Dendritic cell treated with granulocyte-macrophage colony-stimulating factor and Interleukin-4, amounts not matched to agents 40 ng/mL and 50 ng/mL, for 4 days (primary cell): ENCODE results near the gene DOCK9.

ENCODE experiments used
- H3K27ac Mint-ChIP-seq: one replicate; pipeline ENCODE4 v1.8.0; 2022; ENCODE audit warnings: mild to moderate bottlenecking, mixed read lengths
- H3K27me3 Mint-ChIP-seq: one replicate; pipeline ENCODE4 v1.8.0; 2022; ENCODE audit warnings: mild to moderate bottlenecking, mixed read lengths
- H3K36me3 Mint-ChIP-seq: one replicate; pipeline ENCODE4 v1.8.0; 2022; ENCODE audit warnings: low read depth, mixed read lengths
- H3K4me1 Mint-ChIP-seq: one replicate; pipeline ENCODE4 v1.8.0; 2022; ENCODE audit warnings: low read depth, mixed read lengths
- H3K4me3 Mint-ChIP-seq: one replicate; pipeline ENCODE4 v1.8.0; 2022; ENCODE audit warnings: mild to moderate bottlenecking, moderate library complexity, mixed read lengths
- H3K9me3 Mint-ChIP-seq: one replicate; pipeline ENCODE4 v1.8.0; 2022; ENCODE audit warnings: mixed read lengths
- intact Hi-C: fragments of 100-400 bp; cut with micrococcal nuclease; formaldehyde crosslinking; loops from one replicate; pipeline ENCODE4 v1.15.0; 2022

DOCK9 gene

GRCh38 chr13:98941126-98941525 is 36.7 kb downstream of the DOCK9 start:
- H3K27ac Mint-ChIP-seq: no peak overlapping the region
- H3K36me3 Mint-ChIP-seq: no peaks in the 10 kb centered on the region
- no peaks in the 10 kb centered on the region for H3K9me3 Mint-ChIP-seq
- intact Hi-C loops: no loop called here
- H3K27me3 Mint-ChIP-seq: peaks cover 9% of the 10 kb centered on the region
- no peak overlapping the region for H3K4me3 Mint-ChIP-seq
- no peaks in the 10 kb centered on the region for H3K4me1 Mint-ChIP-seq

GRCh38 chr13:98940325-98941001 is 37.4 kb downstream of the DOCK9 start:
- Mint-ChIP-seq H3K4me1 (no peaks in the 10 kb centered on the region), H3K27me3 (peaks cover 5% of the 10 kb centered on the region), H3K27ac (no peak overlapping the region), H3K36me3 (no peaks in the 10 kb centered on the region), H3K9me3 (no peaks in the 10 kb centered on the region), H3K4me3 (no peak overlapping the region)
- intact Hi-C loops: no loop called here

- Mint-ChIP-seq H3K36me3 (no peaks in the 10 kb centered on the region), H3K27me3 (peaks cover 5% of the 10 kb centered on the region), H3K27ac (no peak overlapping the region), H3K4me3 (no peak overlapping the region), H3K4me1 (no peaks in the 10 kb centered on the region), H3K9me3 (peaks cover 6% of the 10 kb centered on the region)
- intact Hi-C loops: no loop called here
These were observed 38.1 kb downstream of the DOCK9 start for GRCh38 chr13:98939660-98940191.

- H3K36me3 Mint-ChIP-seq: no peaks in the 10 kb centered on the region
- H3K4me1 Mint-ChIP-seq: no peaks in the 10 kb centered on the region
- intact Hi-C loops: no loop called here
- peaks cover 5% of the 10 kb centered on the region for H3K27me3 Mint-ChIP-seq
- peaks cover 13% of the 10 kb centered on the region for H3K9me3 Mint-ChIP-seq
- no peak overlapping the region for H3K4me3 Mint-ChIP-seq
- H3K27ac Mint-ChIP-seq: no peak overlapping the region
These were observed 39.1 kb downstream of the DOCK9 start for GRCh38 chr13:98938801-98939200.

- Mint-ChIP-seq H3K4me3 (no peak overlapping the region), H3K4me1 (no peaks in the 10 kb centered on the region), H3K27ac (no peak overlapping the region)
These were observed 39.9 kb downstream of the DOCK9 start for GRCh38 chr13:98937911-98938381.

GRCh38 chr13:98934243-98934642 is 43.6 kb downstream of the DOCK9 start:
- H3K4me1 Mint-ChIP-seq: no peaks in the 10 kb centered on the region
- intact Hi-C loops: no loop called here
- H3K36me3 Mint-ChIP-seq: no peaks in the 10 kb centered on the region
- H3K9me3 Mint-ChIP-seq: peaks cover 17% of the 10 kb centered on the region
- no peak overlapping the region for H3K4me3 Mint-ChIP-seq
- peaks cover 6% of the 10 kb centered on the region for H3K27me3 Mint-ChIP-seq
- H3K27ac Mint-ChIP-seq: no peak overlapping the region

More at GRCh38 chr13:98937911-98938381, 39.9 kb downstream of the DOCK9 start:
- no peaks in the 10 kb centered on the region for H3K36me3 Mint-ChIP-seq
- peaks cover 5% of the 10 kb centered on the region for H3K27me3 Mint-ChIP-seq
- H3K9me3 Mint-ChIP-seq: peaks cover 17% of the 10 kb centered on the region
- intact Hi-C loops: no loop called here

GRCh38 chr13:98930151-98930591 is 47.7 kb downstream of the DOCK9 start:
- H3K9me3 Mint-ChIP-seq: peaks cover 16% of the 10 kb centered on the region
- H3K27ac Mint-ChIP-seq: no peak overlapping the region
- intact Hi-C loops: no loop called here
- H3K4me3 Mint-ChIP-seq: no peak overlapping the region
- no peaks in the 10 kb centered on the region for H3K4me1 Mint-ChIP-seq
- H3K27me3 Mint-ChIP-seq: peaks cover 6% of the 10 kb centered on the region
- H3K36me3 Mint-ChIP-seq: no peaks in the 10 kb centered on the region

GRCh38 chr13:98927951-98928927 is 49.6 kb downstream of the DOCK9 start:
- no peaks in the 10 kb centered on the region for H3K9me3 Mint-ChIP-seq
- intact Hi-C loops: no loop called here
- H3K4me1 Mint-ChIP-seq: no peaks in the 10 kb centered on the region
- no peaks in the 10 kb centered on the region for H3K36me3 Mint-ChIP-seq
- peaks cover 4% of the 10 kb centered on the region for H3K27me3 Mint-ChIP-seq
- no peak overlapping the region for H3K4me3 Mint-ChIP-seq
- H3K27ac Mint-ChIP-seq: no peak overlapping the region

- no peaks in the 10 kb centered on the region for H3K4me1 Mint-ChIP-seq
- intact Hi-C loops: no loop called here
- no peak overlapping the region for H3K27ac Mint-ChIP-seq
These were observed 51.9 kb downstream of the DOCK9 start for GRCh38 chr13:98925949-98926348.

GRCh38 chr13:98923641-98924397 is 54.0 kb downstream of the DOCK9 start:
- no peak overlapping the region for H3K27ac Mint-ChIP-seq
- H3K27me3 Mint-ChIP-seq: peaks cover 5% of the 10 kb centered on the region
- no peak overlapping the region for H3K4me3 Mint-ChIP-seq
- intact Hi-C loops: no loop called here
- no peaks in the 10 kb centered on the region for H3K9me3 Mint-ChIP-seq
- H3K4me1 Mint-ChIP-seq: peaks cover 7% of the 10 kb centered on the region
- no peaks in the 10 kb centered on the region for H3K36me3 Mint-ChIP-seq

More at GRCh38 chr13:98925949-98926348, 51.9 kb downstream of the DOCK9 start:
- Mint-ChIP-seq H3K9me3 (no peaks in the 10 kb centered on the region), H3K27me3 (peaks cover 7% of the 10 kb centered on the region), H3K4me3 (no peak overlapping the region), H3K36me3 (no peaks in the 10 kb centered on the region)

GRCh38 chr13:98922306-98922705 is 55.6 kb downstream of the DOCK9 start:
- Mint-ChIP-seq H3K27ac (no peak overlapping the region), H3K4me3 (no peak overlapping the region), H3K36me3 (no peaks in the 10 kb centered on the region), H3K4me1 (peaks cover 11% of the 10 kb centered on the region), H3K9me3 (no peaks in the 10 kb centered on the region), H3K27me3 (peaks cover 5% of the 10 kb centered on the region)
- intact Hi-C loops: no loop called here

GRCh38 chr13:98921786-98922185 is 56.1 kb downstream of the DOCK9 start:
- Mint-ChIP-seq H3K27me3 (peaks cover 5% of the 10 kb centered on the region), H3K36me3 (no peaks in the 10 kb centered on the region), H3K4me3 (no peak overlapping the region), H3K4me1 (peaks cover 11% of the 10 kb centered on the region), H3K9me3 (no peaks in the 10 kb centered on the region), H3K27ac (no peak overlapping the region)
- intact Hi-C loops: no loop called here

- no peaks in the 10 kb centered on the region for H3K9me3 Mint-ChIP-seq
- peaks cover 11% of the 10 kb centered on the region for H3K4me1 Mint-ChIP-seq
- H3K27ac Mint-ChIP-seq: no peak overlapping the region
- H3K27me3 Mint-ChIP-seq: peaks cover 5% of the 10 kb centered on the region
- H3K4me3 Mint-ChIP-seq: no peak overlapping the region
- no peaks in the 10 kb centered on the region for H3K36me3 Mint-ChIP-seq
- intact Hi-C loops: no loop called here
These were observed 56.8 kb downstream of the DOCK9 start for GRCh38 chr13:98921015-98921580.
